Smooth muscle cell (in vitro differentiated cells): Measurements from ENCODE around the gene SLC39A13. TPM values are rescaled to one million over a fixed set of nuclear protein-coding genes. Genes with fewer than 3 reads are reported as not detected.

Experiments
- DNase-seq: peaks from one replicate; lab custom pipeline; 2025; ENCODE audit not compliant: unreplicated experiment; lab: John Stamatoyannopoulos, UW
- H2AFZ ChIP-seq: fragments of 200-600 bp; sonication (generic); 2 replicates; pipeline ENCODE4 v1.6.0; 2016; ENCODE audit warnings: antibody characterized with exemption, low read depth, mild to moderate bottlenecking
- H3F3A ChIP-seq: fragments of 200-600 bp; sonication (generic); 2 replicates; pipeline ENCODE4 v1.6.0; 2017; ENCODE audit warnings: antibody characterized with exemption, low read depth
- H3K27ac ChIP-seq: fragments of 200-600 bp; sonication (generic); 2 replicates; pipeline ENCODE4 v1.5.1; 2016; ENCODE audit warnings: low read depth, mild to moderate bottlenecking
- H3K27me3 ChIP-seq: fragments of 200-600 bp; sonication (generic); 2 replicates; pipeline ENCODE4 v1.6.1; 2016; ENCODE audit warnings: low read depth, mild to moderate bottlenecking
- H3K36me3 ChIP-seq: fragments of 200-600 bp; sonication (generic); 2 replicates; pipeline ENCODE4 v1.5.1; 2016; ENCODE audit warnings: low read depth
- H3K4me1 ChIP-seq: fragments of 200-600 bp; sonication (generic); 2 replicates; pipeline ENCODE4 v1.5.1; 2016; ENCODE audit warnings: low read depth
- H3K4me2 ChIP-seq: fragments of 200-600 bp; sonication (generic); 2 replicates; pipeline ENCODE4 v1.6.0; 2016; ENCODE audit warnings: mild to moderate bottlenecking
- H3K4me3 ChIP-seq: fragments of 200-600 bp; sonication (generic); 2 replicates; pipeline ENCODE4 v1.5.1; 2016; ENCODE audit warnings: mild to moderate bottlenecking
- H3K79me2 ChIP-seq: fragments of 200-600 bp; sonication (generic); 2 replicates; pipeline ENCODE4 v1.6.0; 2016; ENCODE audit warnings: low read depth, mild to moderate bottlenecking
- H3K9ac ChIP-seq: fragments of 200-600 bp; sonication (generic); 2 replicates; pipeline ENCODE4 v1.6.0; 2016; ENCODE audit warnings: low read depth
- H3K9me3 ChIP-seq: fragments of 200-600 bp; sonication (generic); replicated peaks from 2 replicates; pipeline ENCODE4 v1.5.1; 2016; ENCODE audit warnings: low read depth
- H4K20me1 ChIP-seq: fragments of 200-600 bp; sonication (generic); 2 replicates; pipeline ENCODE4 v1.6.0; 2016; ENCODE audit warnings: low read depth
- CTCF ChIP-seq: fragments of 200-600 bp; sonication (generic); IDR thresholded peaks from 2 replicates; pipeline ENCODE4 v1.5.1; 2017; ENCODE audit warnings: borderline replicate concordance, mild to moderate bottlenecking, antibody characterized with exemption; ENCODE audit not compliant: insufficient read depth, poor library complexity, severe bottlenecking
- WGBS: methylation state at CpG from one replicate; pipeline ENCODE4 v1.1.7; 2016; ENCODE audit warnings: low lambda C conversion rate; 5-methylcytosine and 5-hydroxymethylcytosine counted together
- polyA plus RNA-seq: library from polyadenylated mRNA; unstranded; fragments of >200 nt; fragmentation: Nextera tagmentation; extraction: Ambion mirVana; gene quantifications from 2 replicates; pipeline ENCODE4 v1.2.1, GENCODE V29; 2016
- total RNA-seq: library from RNA; depleted of rRNA; stranded (reverse); fragments of >200 nt; gene quantifications from 2 replicates; pipeline ENCODE4 v1.2.3, GENCODE V29; 2014

The SLC39A13 gene
- total and polyA plus RNA-seq, 2 experiments from 2014 or later = 56.9 to 143 TPM

- H3K4me1 ChIP-seq = peaks cover 15% of the 10 kb centered on the region
- H3K4me2 ChIP-seq = peak overlapping the region; percentile 92
- TF ChIP-seq CTCF = no peak
- no peaks in the 10 kb centered on the region for H3K9me3 ChIP-seq
- peaks cover 16% of the 10 kb centered on the region for H3F3A ChIP-seq
- 95% methylated on average over 12 of the region's 12 CpGs for WGBS
- peaks cover 30% of the 10 kb centered on the region for H4K20me1 ChIP-seq
- no peak overlapping the region for H2AFZ ChIP-seq
- peak overlapping the region; percentile 66 for H3K4me3 ChIP-seq
- H3K27ac ChIP-seq = peak overlapping the region; percentile 98
- no peaks in the 10 kb centered on the region for H3K27me3 ChIP-seq
- no peak for DNase-seq
- no peak overlapping the region for H3K9ac ChIP-seq
- no peaks in the 10 kb centered on the region for H3K36me3 ChIP-seq
- H3K79me2 ChIP-seq = peaks cover 37% of the 10 kb centered on the region
These were observed 2.2 kb downstream of the SLC39A13 start for GRCh38 chr11:47410370-47411264.

- no peak overlapping the region for H3K9ac ChIP-seq
- peaks cover 37% of the 10 kb centered on the region for H3K79me2 ChIP-seq
- H3K4me1 ChIP-seq = peaks cover 22% of the 10 kb centered on the region
- H3K9me3 ChIP-seq = no peaks in the 10 kb centered on the region
- TF ChIP-seq CTCF = peak; percentile 64
- no peak overlapping the region for H2AFZ ChIP-seq
- peaks cover 24% of the 10 kb centered on the region for H3F3A ChIP-seq
- H3K36me3 ChIP-seq = no peaks in the 10 kb centered on the region
- H3K4me2 ChIP-seq = no peak overlapping the region
- H3K27me3 ChIP-seq = no peaks in the 10 kb centered on the region
- 89% methylated on average over 12 of the region's 12 CpGs for WGBS
- no peak overlapping the region for H3K4me3 ChIP-seq
- H4K20me1 ChIP-seq = peaks cover 30% of the 10 kb centered on the region
- H3K27ac ChIP-seq = no peak overlapping the region
- DNase-seq = no peak
These were observed 3.7 kb downstream of the SLC39A13 start for GRCh38 chr11:47411884-47412746.

GRCh38 chr11:47413351-47413750 lies 5.0 kb downstream of the SLC39A13 start:
- H2AFZ ChIP-seq = no peak overlapping the region
- H3K36me3 ChIP-seq = no peaks in the 10 kb centered on the region
- peaks cover 31% of the 10 kb centered on the region for H3F3A ChIP-seq
- TF ChIP-seq CTCF = no peak
- H3K27me3 ChIP-seq = no peaks in the 10 kb centered on the region
- DNase-seq = no peak
- no peaks in the 10 kb centered on the region for H3K9me3 ChIP-seq
- H4K20me1 ChIP-seq = peaks cover 30% of the 10 kb centered on the region
- H3K79me2 ChIP-seq = peaks cover 37% of the 10 kb centered on the region
- H3K4me2 ChIP-seq = peak overlapping the region; percentile 64
- peak overlapping the region; percentile 69 for H3K27ac ChIP-seq
- H3K9ac ChIP-seq = no peak overlapping the region
- H3K4me3 ChIP-seq = no peak overlapping the region
- 89% methylated on average over 13 of the region's 13 CpGs for WGBS
- H3K4me1 ChIP-seq = peaks cover 17% of the 10 kb centered on the region
